DMS53 treated with DMSO at 0.1 percent for 48 hours (cell line): ENCODE data around the gene EPS8L2.
A peak's percentile ranks its signal among the peaks of the same experiment; 100 is the strongest.
"Not testable (repeated sequence)": the region's sequence is repeated elsewhere in the genome, so short reads cannot be mapped to it uniquely, and the experiment has no call there.

Source experiments
- DNase-seq: peaks from one replicate; lab custom pipeline; 2025; ENCODE audit not compliant: unreplicated experiment; lab: John Stamatoyannopoulos, UW

The EPS8L2 gene

DNA sequence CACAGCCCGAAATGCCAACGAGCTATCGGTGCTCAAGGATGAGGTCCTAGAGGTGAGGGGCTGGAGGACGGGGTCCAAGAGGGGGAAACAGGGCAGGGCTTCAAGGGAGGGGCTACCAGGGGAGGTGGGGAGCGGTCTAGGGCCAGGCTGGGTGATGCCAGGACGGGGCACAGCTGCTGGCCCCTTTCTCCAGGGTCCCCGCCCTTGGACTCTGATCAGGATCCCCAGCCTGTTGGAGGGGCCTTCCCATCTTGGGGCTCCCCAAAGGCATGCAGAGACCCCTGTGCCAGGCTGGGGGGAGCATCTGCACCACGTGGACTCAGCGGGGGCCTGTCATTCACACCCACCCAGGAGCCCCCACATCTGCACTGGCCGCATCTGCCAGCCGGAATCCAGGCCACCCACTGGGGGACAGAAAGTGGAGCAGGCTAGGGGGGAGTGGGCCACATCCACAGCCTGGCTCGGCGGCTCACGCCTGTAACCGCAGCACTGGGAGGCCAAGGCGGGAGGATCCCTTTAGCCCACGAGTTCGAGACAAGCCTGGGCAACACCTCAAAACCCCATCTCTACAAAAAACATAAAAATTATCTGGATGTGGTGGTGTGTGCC, 18.9 kb downstream of the EPS8L2 start:
- no peak for DNase-seq

DNA sequence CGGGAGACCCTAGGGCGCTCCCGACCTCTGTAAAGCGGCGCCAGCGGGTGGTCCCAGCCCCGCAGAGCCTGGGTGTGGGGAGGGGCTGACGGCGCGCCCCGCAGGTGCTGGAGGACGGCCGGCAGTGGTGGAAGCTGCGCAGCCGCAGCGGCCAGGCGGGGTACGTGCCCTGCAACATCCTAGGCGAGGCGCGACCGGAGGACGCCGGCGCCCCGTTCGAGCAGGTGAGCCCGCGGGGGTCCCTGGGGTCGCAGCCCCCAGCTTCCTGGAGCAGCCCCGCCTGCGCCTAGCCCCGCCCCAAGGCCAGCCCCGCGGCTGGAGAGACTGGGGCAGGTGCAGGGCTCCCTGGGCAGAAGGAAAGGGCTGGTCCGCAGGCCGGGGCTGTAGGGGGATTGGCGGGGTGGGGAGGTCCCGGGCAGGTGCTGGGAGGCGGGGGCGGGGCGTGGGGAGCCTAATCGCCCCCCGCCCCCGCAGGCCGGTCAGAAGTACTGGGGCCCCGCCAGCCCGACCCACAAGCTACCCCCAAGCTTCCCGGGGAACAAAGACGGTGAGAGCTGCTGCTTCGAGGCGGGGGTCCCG, 19.7 kb downstream of the EPS8L2 start:
- no peak for DNase-seq

DNA sequence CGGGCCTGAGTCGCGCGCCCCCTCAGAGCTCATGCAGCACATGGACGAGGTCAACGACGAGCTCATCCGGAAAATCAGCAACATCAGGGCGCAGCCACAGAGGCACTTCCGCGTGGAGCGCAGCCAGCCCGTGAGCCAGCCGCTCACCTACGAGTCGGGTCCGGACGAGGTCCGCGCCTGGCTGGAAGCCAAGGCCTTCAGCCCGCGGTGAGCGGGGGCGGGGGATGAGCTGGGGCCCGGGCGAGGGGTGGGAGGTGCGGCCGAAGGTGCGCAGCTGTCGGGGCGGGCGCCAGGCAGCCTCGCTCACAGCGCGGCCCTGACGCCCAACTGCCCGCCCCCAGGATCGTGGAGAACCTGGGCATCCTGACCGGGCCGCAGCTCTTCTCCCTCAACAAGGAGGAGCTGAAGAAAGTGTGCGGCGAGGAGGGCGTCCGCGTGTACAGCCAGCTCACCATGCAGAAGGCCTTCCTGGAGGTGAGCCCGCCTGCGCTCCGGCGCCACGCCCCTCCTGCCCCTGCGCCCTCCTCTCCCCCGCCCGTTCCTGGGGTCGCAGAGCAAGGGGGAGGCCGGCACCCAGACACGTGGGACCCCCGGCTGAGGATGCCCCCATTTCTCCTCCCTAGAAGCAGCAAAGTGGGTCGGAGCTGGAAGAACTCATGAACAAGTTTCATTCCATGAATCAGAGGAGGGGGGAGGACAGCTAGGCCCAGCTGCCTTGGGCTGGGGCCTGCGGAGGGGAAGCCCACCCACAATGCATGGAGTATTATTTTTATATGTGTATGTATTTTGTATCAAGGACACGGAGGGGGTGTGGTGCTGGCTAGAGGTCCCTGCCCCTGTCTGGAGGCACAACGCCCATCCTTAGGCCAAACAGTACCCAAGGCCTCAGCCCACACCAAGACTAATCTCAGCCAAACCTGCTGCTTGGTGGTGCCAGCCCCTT, 20.5 kb downstream of the EPS8L2 start:
- peak; percentile 91 for DNase-seq

DNA sequence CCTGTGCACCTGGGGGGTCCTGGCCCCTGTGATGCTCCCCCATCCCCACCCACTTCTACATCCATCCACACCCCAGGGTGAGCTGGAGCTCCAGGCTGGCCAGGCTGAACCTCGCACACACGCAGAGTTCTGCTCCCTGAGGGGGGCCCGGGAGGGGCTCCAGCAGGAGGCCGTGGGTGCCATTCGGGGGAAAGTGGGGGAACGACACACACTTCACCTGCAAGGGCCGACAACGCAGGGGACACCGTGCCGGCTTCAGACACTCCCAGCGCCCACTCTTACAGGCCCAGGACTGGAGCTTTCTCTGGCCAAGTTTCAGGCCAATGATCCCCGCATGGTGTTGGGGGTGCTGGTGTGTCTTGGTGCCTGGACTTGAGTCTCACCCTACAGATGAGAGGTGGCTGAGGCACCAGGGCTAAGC, 21.3 kb downstream of the EPS8L2 start:
- DNase-seq: no peak

DNA sequence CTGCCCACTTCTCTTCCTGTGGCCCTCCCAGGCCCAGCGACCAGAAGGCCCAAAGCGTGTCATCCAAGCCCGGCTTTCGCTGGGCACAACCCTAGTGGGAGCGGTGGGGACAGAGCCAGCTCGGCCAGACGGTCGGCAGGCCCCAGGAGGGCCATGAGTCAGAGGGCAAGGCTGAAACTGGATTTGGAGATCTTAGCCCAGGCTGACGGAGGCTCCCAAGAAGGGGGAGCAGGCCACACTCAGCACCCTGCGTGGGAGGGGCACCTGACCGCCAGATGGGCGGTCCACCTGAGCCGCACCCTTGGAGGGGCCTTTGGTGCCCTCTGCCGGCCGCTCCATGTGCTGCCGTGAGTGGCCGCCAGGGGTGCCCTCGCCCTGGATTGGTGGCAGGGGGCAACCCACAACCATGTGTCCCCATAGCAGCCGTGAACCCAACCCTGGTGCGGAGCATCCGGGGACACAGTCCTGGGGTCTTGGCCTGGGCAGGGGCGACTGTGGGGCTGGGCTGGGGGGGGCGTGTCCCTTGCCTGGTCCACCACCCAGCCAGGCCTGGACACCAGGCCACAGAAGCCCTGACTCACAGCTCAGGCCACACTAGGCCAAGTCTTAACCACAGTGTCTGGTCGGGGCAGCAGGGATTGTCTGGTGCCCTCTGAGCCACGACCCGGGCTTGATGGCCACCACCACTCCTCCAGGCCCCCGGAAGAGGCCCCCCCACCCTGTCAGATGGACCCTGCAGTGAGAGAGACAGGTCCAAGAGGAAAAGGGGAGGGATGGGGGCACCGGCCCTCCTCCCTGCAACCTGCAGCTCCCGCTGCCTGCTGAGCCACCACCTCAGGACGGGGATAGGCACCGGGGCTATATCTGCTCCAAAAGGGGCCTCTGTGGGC, 22.1 kb downstream of the EPS8L2 start:
- peak; percentile 66 for DNase-seq

DNA sequence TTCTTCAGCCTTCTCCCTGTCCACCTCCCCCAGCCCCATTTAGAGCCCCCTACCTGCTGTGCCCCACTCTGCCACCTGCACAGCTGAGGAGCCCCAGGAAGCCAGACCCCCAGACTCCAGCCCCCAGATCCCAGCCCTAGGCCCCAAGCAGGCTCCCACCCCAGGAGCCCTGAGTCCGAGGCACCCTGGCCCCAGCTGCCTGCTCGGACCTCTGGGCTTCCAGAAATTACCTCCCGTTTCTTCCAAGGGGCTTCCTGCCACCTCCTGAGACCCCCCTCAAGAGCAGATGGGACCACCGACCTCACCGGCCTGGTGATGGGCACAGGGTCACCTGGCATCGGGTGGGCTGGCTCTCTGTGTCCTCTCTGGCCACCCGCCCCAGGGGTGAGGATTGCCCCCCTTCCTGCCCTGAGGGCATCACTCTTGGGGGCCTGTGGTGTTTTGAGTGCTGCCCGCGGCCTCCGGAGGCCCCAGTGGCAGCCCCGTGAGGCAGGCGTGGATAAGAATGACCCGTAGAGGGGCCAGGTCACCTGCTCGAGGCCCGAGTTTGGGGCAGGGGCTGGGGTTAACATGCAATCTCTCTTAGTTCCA, 23.0 kb downstream of the EPS8L2 start:
- DNase-seq: no peak

DNA sequence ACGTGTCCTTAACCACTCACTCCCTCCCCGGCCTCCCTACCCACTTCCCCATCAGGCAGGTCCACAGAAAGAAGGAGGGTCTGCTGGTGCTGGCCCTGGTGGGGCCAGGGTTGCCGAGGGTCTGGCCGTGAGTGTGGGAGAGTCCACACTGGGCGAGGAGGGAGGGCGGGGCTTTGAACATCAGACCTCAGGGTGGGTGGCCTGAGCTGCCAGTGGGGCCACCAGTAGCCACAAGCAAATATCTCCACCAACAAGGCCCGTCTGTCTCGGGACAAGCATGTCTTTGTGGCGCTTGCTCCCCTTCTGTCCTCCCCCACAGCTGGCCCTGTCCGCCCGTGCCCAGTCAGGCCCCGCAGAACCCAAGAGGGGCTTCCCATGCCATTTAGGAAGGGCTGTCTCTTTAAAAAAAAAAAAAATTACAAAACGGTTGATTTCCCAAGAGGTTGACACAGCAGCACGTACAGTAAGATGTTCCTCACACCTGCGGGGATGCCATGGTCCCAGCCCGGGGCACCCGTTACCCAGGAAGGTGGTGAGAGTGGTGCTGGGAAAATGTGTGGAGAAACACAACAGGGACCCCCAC, 23.6 kb downstream of the EPS8L2 start:
- DNase-seq: no peak

DNA sequence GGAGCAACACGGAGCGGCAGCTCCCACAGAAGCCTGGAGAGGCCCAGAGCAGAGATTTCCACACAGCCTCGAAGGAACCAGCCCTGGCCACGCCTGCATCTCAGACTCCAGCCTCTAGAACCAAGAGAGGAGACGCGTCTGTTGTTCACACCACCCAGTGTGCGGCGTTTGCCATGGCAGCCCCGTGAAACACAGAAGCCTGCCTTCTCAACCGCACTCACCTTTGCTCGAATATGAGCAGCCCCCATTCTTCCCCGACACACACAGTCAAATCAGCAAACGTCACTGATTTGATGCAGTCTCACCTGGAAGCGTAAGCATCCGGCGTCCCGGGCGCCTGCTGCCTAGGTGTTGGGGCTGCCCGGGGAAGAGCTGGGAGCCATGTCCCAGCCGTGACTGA, 27.0 kb downstream of the EPS8L2 start:
- no peak for DNase-seq

DNA sequence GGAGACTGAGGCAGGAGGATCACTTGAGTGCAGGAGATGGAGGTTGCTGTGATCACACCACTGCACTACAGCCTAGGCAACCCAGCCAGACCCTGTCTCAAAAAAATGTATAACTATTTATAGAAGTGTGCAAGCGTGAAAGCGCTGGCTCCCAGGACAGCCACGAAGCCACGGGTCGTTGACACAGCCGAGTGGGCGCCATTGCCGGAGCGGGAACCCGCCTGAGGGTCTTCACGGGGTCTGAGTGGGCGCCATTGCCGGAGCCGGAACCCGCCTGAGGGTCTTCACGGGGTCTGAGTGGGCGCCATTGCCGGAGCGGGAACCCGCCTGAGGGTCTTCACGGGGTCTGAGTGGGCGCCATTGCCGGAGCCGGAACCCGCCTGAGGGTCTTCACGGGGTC, 28.5 kb downstream of the EPS8L2 start:
- DNase-seq: not testable (repeated sequence)

DNA sequence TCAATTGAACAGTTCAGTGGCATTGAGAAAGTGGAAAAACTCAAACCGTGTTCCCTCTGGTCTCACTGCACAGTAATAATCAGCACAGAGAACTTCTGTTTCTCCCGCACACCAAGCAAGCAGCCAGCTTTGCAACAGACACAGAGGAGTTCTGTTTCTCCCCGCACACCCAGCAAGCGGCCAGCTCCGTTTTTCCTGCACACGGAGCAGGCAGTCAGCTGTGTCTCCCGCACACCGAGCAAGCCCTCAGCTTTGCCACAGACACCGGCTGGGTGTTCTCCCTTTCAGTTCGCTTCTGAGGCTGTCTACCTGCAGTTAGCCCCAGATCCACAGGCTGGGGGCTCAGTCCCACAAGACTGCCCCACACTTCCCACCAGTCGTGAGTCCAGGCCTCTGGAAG, 31.3 kb downstream of the EPS8L2 start:
- DNase-seq: no peak

DNA sequence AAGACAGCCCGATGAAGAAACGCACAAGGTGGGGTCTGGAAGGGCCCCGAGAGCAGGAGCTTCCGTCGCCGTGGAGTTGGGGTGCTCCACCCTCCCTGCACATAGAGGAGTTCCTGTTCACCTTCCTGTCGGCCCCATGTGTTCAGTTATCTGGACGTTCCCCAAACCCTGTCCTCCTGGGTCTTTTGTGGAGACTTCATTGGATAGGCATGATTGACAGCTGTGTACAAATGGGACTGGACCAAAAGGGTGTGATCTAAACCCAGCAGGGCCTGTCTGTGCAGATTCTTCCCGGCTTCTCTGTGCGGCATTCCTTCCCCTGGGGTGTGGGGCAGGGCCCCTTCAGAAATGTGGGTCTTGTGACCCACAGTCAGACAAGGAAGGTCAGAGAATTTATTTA, 31.9 kb downstream of the EPS8L2 start:
- DNase-seq: not testable (repeated sequence)

DNA sequence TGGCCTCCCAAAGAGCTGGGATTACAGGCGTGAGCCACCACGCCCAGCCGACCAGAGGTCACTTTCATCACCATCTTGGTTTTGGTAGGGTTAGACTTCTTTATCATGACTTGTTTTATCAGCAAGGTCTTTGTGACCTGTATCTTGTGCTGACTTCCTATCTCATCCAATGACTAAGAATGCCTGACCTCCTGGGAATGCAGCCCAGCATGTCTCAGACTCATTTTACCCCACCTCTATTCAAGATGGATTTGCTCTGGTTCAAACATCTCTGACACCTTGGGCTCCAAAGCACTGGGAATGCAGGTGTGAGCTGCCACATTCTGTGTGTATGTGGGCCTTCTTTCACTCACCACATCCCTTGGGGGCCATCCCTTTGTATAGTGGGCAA, 36.1 kb downstream of the EPS8L2 start:
- no peak for DNase-seq

DNA sequence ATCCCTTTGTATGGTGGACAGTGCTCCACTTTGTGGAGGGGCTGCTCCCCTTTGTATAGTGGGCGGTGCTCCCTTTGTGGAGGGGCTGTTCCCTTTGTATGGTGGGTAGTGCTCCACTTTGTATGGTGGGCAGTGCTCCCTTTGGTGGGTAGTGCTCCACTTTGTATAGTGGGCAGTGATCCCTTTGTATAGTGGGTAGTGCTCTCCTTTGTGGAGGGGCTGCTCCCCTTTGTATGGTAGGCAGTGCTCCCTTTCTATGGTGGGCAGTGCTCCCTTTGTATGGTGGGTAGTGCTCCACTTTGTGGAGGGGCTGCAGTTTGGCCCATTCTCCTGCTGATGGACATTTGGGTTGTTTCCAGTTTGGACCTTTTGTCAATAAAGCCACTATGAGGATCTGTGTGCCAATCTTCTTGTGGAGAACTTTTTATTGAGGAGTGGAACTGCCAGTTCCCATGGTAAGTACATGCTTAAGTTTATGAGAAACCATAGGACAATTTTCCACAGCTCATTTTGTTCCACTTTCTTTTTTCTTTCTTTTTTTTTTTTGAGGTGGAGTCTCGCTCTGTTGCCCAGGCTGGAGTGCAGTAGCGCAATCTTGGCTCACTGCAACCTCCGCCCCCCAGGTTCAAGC, 36.7 kb downstream of the EPS8L2 start:
- no peak for DNase-seq

DNA sequence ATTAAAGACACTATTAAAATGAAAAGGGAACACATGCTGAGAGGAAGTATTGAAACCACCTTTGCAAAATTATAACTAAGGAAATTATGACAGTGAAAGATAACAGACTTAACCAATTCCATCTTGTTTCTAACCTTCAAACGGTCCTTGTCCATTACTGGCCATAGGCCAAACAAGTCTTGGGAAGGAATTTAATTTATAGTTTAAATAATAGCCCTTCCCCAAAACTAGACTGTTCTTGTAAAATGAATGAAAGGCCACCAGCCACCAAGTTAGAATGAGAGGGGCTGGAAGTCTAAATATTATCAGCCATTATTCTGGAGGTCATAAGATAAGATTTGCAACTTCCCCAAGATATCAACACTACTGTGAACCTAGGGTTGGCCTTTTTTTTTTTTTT, 39.4 kb downstream of the EPS8L2 start:
- DNase-seq: no peak

DNA sequence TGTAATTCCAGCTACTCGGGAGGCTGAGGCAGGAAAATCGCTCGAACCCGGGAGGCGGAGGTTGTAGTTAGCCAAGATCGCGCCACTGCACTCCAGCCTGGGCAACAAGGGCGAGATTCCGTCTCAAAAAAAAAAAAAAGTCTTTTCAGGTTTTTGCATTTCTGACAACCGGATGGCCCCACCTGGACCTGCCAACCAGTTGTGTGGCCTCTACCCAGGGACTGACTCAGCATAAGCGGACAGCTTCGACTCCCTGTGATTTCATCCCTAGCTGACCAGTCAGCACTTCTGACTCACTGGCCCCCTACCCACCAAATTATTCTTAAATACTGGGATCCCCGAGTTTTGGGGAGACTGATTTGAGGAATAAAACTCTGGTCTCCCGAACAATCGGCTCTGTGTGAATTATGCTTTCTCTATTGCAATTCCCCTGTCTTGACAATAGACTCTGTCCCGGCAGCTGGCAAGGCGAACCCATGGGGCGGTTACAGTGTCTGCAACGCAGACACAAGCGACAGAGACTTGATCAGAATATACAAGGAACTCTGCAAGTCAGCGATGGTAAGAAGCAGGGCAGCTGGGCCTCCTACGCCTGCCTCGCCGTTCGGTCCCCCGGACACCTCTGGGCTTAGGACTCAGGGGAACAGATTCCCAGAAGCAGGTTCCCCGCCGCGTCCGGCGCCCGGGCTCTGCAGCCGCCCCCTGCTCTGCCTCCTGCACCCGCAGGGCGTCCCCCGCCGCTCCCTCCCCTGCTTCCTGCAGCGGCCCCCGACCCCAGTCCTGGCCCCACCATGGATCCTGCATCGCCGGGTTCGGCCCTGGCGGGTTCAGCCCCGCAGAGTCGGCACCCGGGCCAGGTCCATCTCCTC, 40.5 kb downstream of the EPS8L2 start:
- peak; percentile 32 for DNase-seq

DNA sequence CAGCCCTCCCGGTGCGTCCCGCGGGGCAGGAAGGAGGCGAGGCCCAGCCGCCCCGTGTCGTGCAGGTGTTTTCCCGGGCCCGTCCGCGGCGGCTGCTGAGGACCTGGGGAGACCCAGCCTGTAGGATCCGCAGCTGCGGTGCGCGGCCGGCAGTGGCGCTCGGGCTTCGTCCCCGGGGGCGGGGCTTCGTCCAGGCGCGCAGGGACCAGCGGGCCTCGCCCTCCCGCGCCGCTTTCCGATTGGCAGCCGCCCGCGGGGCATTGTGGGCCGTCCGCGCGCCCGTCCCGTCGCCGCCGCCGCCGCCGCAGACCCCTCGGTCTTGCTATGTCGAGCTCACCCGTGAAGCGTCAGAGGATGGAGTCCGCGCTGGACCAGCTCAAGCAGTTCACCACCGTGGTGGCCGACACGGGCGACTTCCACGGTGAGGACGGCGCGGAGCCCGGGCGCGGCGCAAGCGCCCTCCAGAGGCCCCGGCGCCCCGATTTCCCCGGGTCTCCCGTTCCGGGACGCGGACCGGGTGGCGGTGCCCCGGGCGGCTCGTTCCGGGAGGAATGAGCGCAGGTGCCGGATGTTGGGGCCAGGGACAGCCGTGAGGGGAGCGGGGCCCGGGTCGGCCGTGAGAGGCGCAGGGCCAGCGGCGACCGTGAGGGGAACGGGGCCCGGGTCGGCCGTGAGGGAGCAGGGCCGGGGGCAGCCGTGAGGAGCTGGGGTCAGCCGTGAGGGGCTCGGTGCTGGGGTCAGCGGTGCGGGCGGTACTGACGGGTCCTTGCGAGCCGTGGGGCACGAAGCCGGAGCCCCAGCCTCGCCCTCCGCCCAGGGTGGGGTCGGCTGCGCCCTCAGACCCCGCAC, 41.4 kb downstream of the EPS8L2 start, which contains the start of gene TALDO1:
TSS of gene TALDO1 (plus strand) at position 307 of the 849 bp plus-strand sequence. CDS start at position 325, 18 bp downstream.
- peak; percentile 88 for DNase-seq

DNA sequence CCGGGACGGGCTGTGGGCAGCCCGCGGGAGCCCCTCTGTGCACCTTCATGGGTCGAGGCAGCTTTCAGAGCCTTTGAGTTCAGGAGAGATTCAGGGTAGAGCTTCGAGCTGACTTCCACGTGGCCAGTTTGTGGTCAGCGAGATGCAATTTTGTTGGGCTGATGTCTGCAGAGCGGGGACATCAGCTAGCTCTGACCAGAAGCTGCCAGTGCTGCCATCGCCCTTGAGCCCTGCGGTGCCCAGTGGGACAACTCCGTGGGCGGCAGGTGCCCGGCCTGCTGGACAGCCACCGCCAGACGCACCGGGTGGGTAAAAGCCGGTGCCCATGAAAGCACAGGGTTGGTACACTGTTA, 42.0 kb downstream of the EPS8L2 start:
- no peak for DNase-seq

DNA sequence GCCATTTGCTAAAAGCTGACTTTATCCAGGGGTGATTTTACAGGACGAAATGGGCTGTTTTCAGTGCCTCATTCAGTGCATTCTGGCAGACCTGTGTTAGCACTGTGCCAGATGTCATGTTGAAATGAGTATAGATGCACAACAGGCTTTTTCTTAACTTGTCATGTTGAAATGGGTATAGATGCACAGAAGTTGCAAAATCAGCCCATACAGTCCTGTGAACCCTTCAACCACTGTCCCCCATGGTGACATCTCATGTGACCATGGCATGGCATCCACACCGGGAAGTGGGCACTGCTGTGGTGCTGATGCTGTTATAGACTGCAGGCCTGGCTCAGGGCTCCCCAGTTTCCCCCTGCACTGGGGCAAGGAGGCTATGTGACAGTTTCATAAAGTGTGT, 43.7 kb downstream of the EPS8L2 start:
- no peak for DNase-seq
